Chondrocyte (in vitro differentiated cells): ENCODE measurements around the gene DCDC2B. TPM values are rescaled to one million over a fixed set of nuclear protein-coding genes. Genes with fewer than 3 reads are reported as not detected.

ENCODE experiments used
- DNase-seq: peaks from one replicate; pipeline ENCODE4 v3.0.0; 2021; ENCODE audit warnings: mixed read lengths, low spot score
- H3K27ac Mint-ChIP-seq: one replicate; pipeline ENCODE4 v1.8.0; 2021; ENCODE audit warnings: mild to moderate bottlenecking, moderate library complexity, mixed read lengths; ENCODE audit not compliant: unreplicated experiment
- H3K27me3 Mint-ChIP-seq: 2 replicates; pipeline ENCODE4 v1.8.0; 2021; ENCODE audit warnings: low read depth, mixed read lengths
- H3K36me3 Mint-ChIP-seq: 2 replicates; pipeline ENCODE4 v1.8.0; 2021; ENCODE audit warnings: low read depth, mixed read lengths
- H3K4me1 Mint-ChIP-seq: 2 replicates; pipeline ENCODE4 v1.8.0; 2021; ENCODE audit warnings: low read depth, mild to moderate bottlenecking, mixed read lengths
- H3K4me3 Mint-ChIP-seq: one replicate; pipeline ENCODE4 v1.8.0; 2021; ENCODE audit warnings: mild to moderate bottlenecking, moderate library complexity, mixed read lengths; ENCODE audit not compliant: unreplicated experiment
- H3K9me3 Mint-ChIP-seq: 2 replicates; pipeline ENCODE4 v1.8.0; 2021; ENCODE audit warnings: low read depth, mixed read lengths
- CTCF ChIP-seq: fragments of 200-600 bp; sonication (generic); IDR thresholded peaks from 2 replicates; pipeline ENCODE4 v1.5.0; 2021; ENCODE audit warnings: antibody characterized with exemption, mild to moderate bottlenecking, moderate library complexity
- total RNA-seq: library from RNA; stranded (reverse); gene quantifications from 3 replicates; pipeline ENCODE4 v1.2.1, GENCODE V29; 2021

The DCDC2B gene
- total RNA-seq, 1 donor from 2014 or later, result not detected

- no peaks in the 10 kb centered on the region for H3K36me3 Mint-ChIP-seq
- no peak for DNase-seq
- H3K9me3 Mint-ChIP-seq, result no peaks in the 10 kb centered on the region
- no peak overlapping the region for H3K4me3 Mint-ChIP-seq
- peaks cover 15% of the 10 kb centered on the region for H3K4me1 Mint-ChIP-seq
- H3K27me3 Mint-ChIP-seq, result no peaks in the 10 kb centered on the region
- TF ChIP-seq CTCF, result no peak
- no peak overlapping the region for H3K27ac Mint-ChIP-seq
Measured at GRCh38 chr1:32208469-32208868, 420 bp upstream of the DCDC2B start.

GRCh38 chr1:32215629-32216480 lies 7.0 kb downstream of the DCDC2B start:
- H3K27ac Mint-ChIP-seq, result no peak overlapping the region
- H3K4me3 Mint-ChIP-seq, result no peak overlapping the region
- no peaks in the 10 kb centered on the region for H3K9me3 Mint-ChIP-seq
- DNase-seq, result no peak
- TF ChIP-seq CTCF, result peak; percentile 87
- H3K36me3 Mint-ChIP-seq, result peaks cover 6% of the 10 kb centered on the region
- peaks cover 6% of the 10 kb centered on the region for H3K4me1 Mint-ChIP-seq
- no peaks in the 10 kb centered on the region for H3K27me3 Mint-ChIP-seq

GRCh38 chr1:32216566-32216965 lies 7.7 kb downstream of the DCDC2B start:
- no peak for TF ChIP-seq CTCF
- no peaks in the 10 kb centered on the region for H3K27me3 Mint-ChIP-seq
- no peaks in the 10 kb centered on the region for H3K9me3 Mint-ChIP-seq
- peaks cover 13% of the 10 kb centered on the region for H3K4me1 Mint-ChIP-seq
- DNase-seq, result no peak
- peaks cover 6% of the 10 kb centered on the region for H3K36me3 Mint-ChIP-seq
- no peak overlapping the region for H3K27ac Mint-ChIP-seq
- H3K4me3 Mint-ChIP-seq, result no peak overlapping the region

- H3K9me3 Mint-ChIP-seq, result no peaks in the 10 kb centered on the region
- H3K4me3 Mint-ChIP-seq, result no peak overlapping the region
- H3K27ac Mint-ChIP-seq, result peak overlapping the region; percentile 63
Measured at GRCh38 chr1:32219022-32219421, 10.1 kb downstream of the DCDC2B start.

More at GRCh38 chr1:32219022-32219421, 10.1 kb downstream of the DCDC2B start:
- no peak for TF ChIP-seq CTCF
- Mint-ChIP-seq H3K36me3 (peaks cover 8% of the 10 kb centered on the region), H3K4me1 (peaks cover 32% of the 10 kb centered on the region), H3K27me3 (no peaks in the 10 kb centered on the region)
- DNase-seq, result no peak
